GM15510 (cell line): ENCODE measurements around the gene COPS3.

Source experiments
- POLR2A ChIP-seq: IDR thresholded peaks from 3 replicates; pipeline ENCODE4 v1.6.1; 2011; ENCODE audit warnings: borderline replicate concordance; ENCODE audit not compliant: insufficient read length; ENCODE audit errors: extremely low read depth

The COPS3 gene

GRCh38 chr17:17217995-17218394, 63.1 kb downstream of the COPS3 start:
- no peak for TF ChIP-seq POLR2A

- TF ChIP-seq POLR2A = no peak
Observed at GRCh38 chr17:17216776-17217175, 64.3 kb downstream of the COPS3 start.

GRCh38 chr17:17216236-17216635, 64.8 kb downstream of the COPS3 start:
- TF ChIP-seq POLR2A = no peak

- no peak for TF ChIP-seq POLR2A
Observed at GRCh38 chr17:17215575-17215974, 65.5 kb downstream of the COPS3 start.

GRCh38 chr17:17214646-17215436, 66.2 kb downstream of the COPS3 start:
- TF ChIP-seq POLR2A = no peak

- TF ChIP-seq POLR2A = no peak
Observed at GRCh38 chr17:17213775-17214174, 67.3 kb downstream of the COPS3 start.

- TF ChIP-seq POLR2A = no peak
Observed at GRCh38 chr17:17207998-17208397, 73.0 kb downstream of the COPS3 start.

GRCh38 chr17:17206913-17207335, 74.1 kb downstream of the COPS3 start:
- no peak for TF ChIP-seq POLR2A

GRCh38 chr17:17206124-17206912, 74.7 kb downstream of the COPS3 start, which contains the start of gene PLD6:
Gene PLD6, minus strand, starts transcription at chr17:17206333. Its CDS starts 47 bp downstream, at chr17:17206286.
- peak; percentile 64 for TF ChIP-seq POLR2A

GRCh38 chr17:17205368-17206123, 75.5 kb downstream of the COPS3 start:
- TF ChIP-seq POLR2A = no peak

GRCh38 chr17:17204635-17205231, 76.3 kb downstream of the COPS3 start:
- TF ChIP-seq POLR2A = no peak

- no peak for TF ChIP-seq POLR2A
Observed at GRCh38 chr17:17204041-17204591, 76.9 kb downstream of the COPS3 start.

GRCh38 chr17:17203173-17203730, 77.8 kb downstream of the COPS3 start:
- TF ChIP-seq POLR2A = no peak

- no peak for TF ChIP-seq POLR2A
Observed at GRCh38 chr17:17201907-17202306, 79.1 kb downstream of the COPS3 start.
